NCI-H2081 (cell line): Measurements from ENCODE around the gene SLC35G6.

ENCODE experiments used
- DNase-seq, 2 experiments: peaks; one replicate each; lab custom pipeline; 2025; lab: John Stamatoyannopoulos, UW

SLC35G6 gene

GRCh38 chr17:7502171-7502847 is 21.1 kb downstream of the SLC35G6 start:
- DNase-seq = no peak

GRCh38 chr17:7502987-7503386 is 21.7 kb downstream of the SLC35G6 start:
- no peak for DNase-seq

- no peak for DNase-seq
Measured at GRCh38 chr17:7503521-7503920, 22.3 kb downstream of the SLC35G6 start.

GRCh38 chr17:7508145-7508544 is 26.9 kb downstream of the SLC35G6 start:
- no peak for DNase-seq

GRCh38 chr17:7508846-7509245 is 27.6 kb downstream of the SLC35G6 start:
- no peak for DNase-seq

- DNase-seq = no peak
Measured at GRCh38 chr17:7509937-7510336, 28.7 kb downstream of the SLC35G6 start.

GRCh38 chr17:7511108-7511507 is 29.9 kb downstream of the SLC35G6 start:
- DNase-seq = no peak

GRCh38 chr17:7512105-7512504 is 30.9 kb downstream of the SLC35G6 start:
- no peak for DNase-seq

- DNase-seq = no peak
Measured at GRCh38 chr17:7512824-7513540, 31.7 kb downstream of the SLC35G6 start.

GRCh38 chr17:7513850-7514419 is 32.7 kb downstream of the SLC35G6 start:
- no peak for DNase-seq

GRCh38 chr17:7515911-7516610 is 34.8 kb downstream of the SLC35G6 start:
- no peak for DNase-seq

GRCh38 chr17:7523033-7523432 is 41.8 kb downstream of the SLC35G6 start:
- DNase-seq = no peak

- DNase-seq = no peak
Measured at GRCh38 chr17:7528842-7529241, 47.6 kb downstream of the SLC35G6 start.

GRCh38 chr17:7530023-7530900 is 49.0 kb downstream of the SLC35G6 start:
- DNase-seq = no peak
